ENCODE measurements around the gene PPCS. TPM values are rescaled to one million over a fixed set of nuclear protein-coding genes. Genes with fewer than 3 reads are reported as not detected.

The PPCS gene
- total RNA-seq, 1 experiment from 2014 or later, result 73.0 TPM

- no peak overlapping the region for H3K4me3 ChIP-seq
- no peaks in the 10 kb centered on the region for H3K9me3 ChIP-seq (ENCODE audit: insufficient read depth, low read depth)
- H3K4me2 ChIP-seq, result no peak overlapping the region
- BruUV-seq (replicated peaks), result no TSS peak
- H2AFZ ChIP-seq, result no peak overlapping the region
- ChIA-PET POLR2A (ENCODE audit: unreplicated experiment) (no interaction called here), CTCF (no interaction called here)
- H4K20me1 ChIP-seq (ENCODE audit: insufficient read depth), result no peaks in the 10 kb centered on the region
- H3K27ac ChIP-seq, result no peak overlapping the region
- no peaks in the 10 kb centered on the region for H3K79me2 ChIP-seq (ENCODE audit: low read depth)
- H3K4me1 ChIP-seq (replicated peaks; ENCODE audit: insufficient read depth), result peaks cover 7% of the 10 kb centered on the region
- intact Hi-C loops (cut with micrococcal nuclease; ENCODE audit: unreplicated experiment), result no loop called here
- H3K9me2 ChIP-seq (ENCODE audit: insufficient read depth), result 0 out of 2 replicates have a peak, but pooled peaks cover 3% of the 10 kb centered on the region
- H3F3A ChIP-seq (ENCODE audit: insufficient read depth, low read depth), result peaks cover 11% of the 10 kb centered on the region
- H3K27me3 ChIP-seq (ENCODE audit: insufficient read depth, low read depth), result no peaks in the 10 kb centered on the region
- TF ChIP-seq EZH2 (IDR thresholded peaks at IDR 0.05; ENCODE audit: low read depth) (no peak), CTCF (conservative IDR thresholded peaks at IDR 0.05) (no peak)
- DNase-seq, result no peak
- no peaks in the 10 kb centered on the region for H3K36me3 ChIP-seq (ENCODE audit: low read depth)
Measured at GRCh38 chr1:42442662-42443061, 13.7 kb upstream of the PPCS start.

GRCh38 chr1:42449256-42449655, 7.1 kb upstream of the PPCS start:
- Histone ChIP-seq H2AFZ (no peak overlapping the region), H3K9me2 (ENCODE audit: insufficient read depth) (0 out of 2 replicates have a peak, but pooled peaks cover 3% of the 10 kb centered on the region), H3K36me3 (ENCODE audit: low read depth) (no peaks in the 10 kb centered on the region), H3K79me2 (ENCODE audit: low read depth) (no peaks in the 10 kb centered on the region), H3K4me3 (no peak overlapping the region), H3K4me1 (replicated peaks; ENCODE audit: insufficient read depth) (peaks cover 7% of the 10 kb centered on the region; the same call in 1 of the 2 replicates), H3K27me3 (ENCODE audit: insufficient read depth, low read depth) (no peaks in the 10 kb centered on the region), H3K4me2 (no peak overlapping the region), H3K27ac (no peak overlapping the region), H3F3A (ENCODE audit: insufficient read depth, low read depth) (no peaks in the 10 kb centered on the region), H3K9me3 (ENCODE audit: insufficient read depth, low read depth) (no peaks in the 10 kb centered on the region), H4K20me1 (ENCODE audit: insufficient read depth) (no peaks in the 10 kb centered on the region)
- BruUV-seq (replicated peaks), result no TSS peak
- CTCF ChIA-PET, result no interaction called here
- no peak for DNase-seq
- POLR2A ChIA-PET (ENCODE audit: unreplicated experiment), result no interaction called here
- intact Hi-C loops (cut with micrococcal nuclease; ENCODE audit: unreplicated experiment), result no loop called here
- TF ChIP-seq EZH2 (IDR thresholded peaks at IDR 0.05; ENCODE audit: low read depth) (no peak), CTCF (conservative IDR thresholded peaks at IDR 0.05) (no peak)

- Histone ChIP-seq H2AFZ (no peak overlapping the region), H3K27ac (no peak overlapping the region), H3F3A (ENCODE audit: insufficient read depth, low read depth) (no peaks in the 10 kb centered on the region), H3K9me2 (ENCODE audit: insufficient read depth) (0 out of 2 replicates have a peak, but pooled peaks cover 3% of the 10 kb centered on the region), H3K36me3 (ENCODE audit: low read depth) (no peaks in the 10 kb centered on the region), H3K4me1 (replicated peaks; ENCODE audit: insufficient read depth) (peaks cover 8% of the 10 kb centered on the region; the same call in 1 of the 2 replicates), H3K4me3 (no peak overlapping the region), H3K9me3 (ENCODE audit: insufficient read depth, low read depth) (no peaks in the 10 kb centered on the region), H4K20me1 (ENCODE audit: insufficient read depth) (no peaks in the 10 kb centered on the region), H3K4me2 (no peak overlapping the region), H3K27me3 (ENCODE audit: insufficient read depth, low read depth) (no peaks in the 10 kb centered on the region), H3K79me2 (ENCODE audit: low read depth) (no peaks in the 10 kb centered on the region)
- TF ChIP-seq EZH2 (IDR thresholded peaks at IDR 0.05; ENCODE audit: low read depth) (no peak), CTCF (conservative IDR thresholded peaks at IDR 0.05) (no peak)
- POLR2A ChIA-PET (ENCODE audit: unreplicated experiment), result no interaction called here
- intact Hi-C loops (cut with micrococcal nuclease; ENCODE audit: unreplicated experiment), result loop anchor here (10.0 kb wide), 1 partner anchor 275 kb away; no protein-coding TSS in a partner anchor
- CTCF ChIA-PET, result no interaction called here
- BruUV-seq (replicated peaks), result no TSS peak
- no peak for DNase-seq
Measured at GRCh38 chr1:42450061-42450460, 6.3 kb upstream of the PPCS start.
